Thyroid gland (tissue), 4 donors: ENCODE results near the gene HEPHL1.

Experiments used
- POLR2A ChIP-seq, 2 donors: fragments of 450-650 bp; IDR thresholded peaks; one replicate each; pipeline ENCODE4 v1.6.1; 2017; ENCODE audit warnings: antibody characterized with exemption in 2 of 2, mild to moderate bottlenecking in 2 of 2, moderate library complexity in 1 of 2
- TF ChIP-seq, protein P1 (sequence below), 6 experiments: fragments of 200-600 bp in 3 of 6; fragments of 450-650 bp in 3 of 6; sonication (generic) in 3 of 6; IDR thresholded peaks; one replicate each; pipeline ENCODE4 v1.5.1; 2016 to 2019; ENCODE audit warnings: antibody characterized with exemption in 6 of 6, mild to moderate bottlenecking in 2 of 6, inconsistent platforms in 1 of 6, moderate library complexity in 1 of 6

- TF ChIP-seq, protein P1, sequence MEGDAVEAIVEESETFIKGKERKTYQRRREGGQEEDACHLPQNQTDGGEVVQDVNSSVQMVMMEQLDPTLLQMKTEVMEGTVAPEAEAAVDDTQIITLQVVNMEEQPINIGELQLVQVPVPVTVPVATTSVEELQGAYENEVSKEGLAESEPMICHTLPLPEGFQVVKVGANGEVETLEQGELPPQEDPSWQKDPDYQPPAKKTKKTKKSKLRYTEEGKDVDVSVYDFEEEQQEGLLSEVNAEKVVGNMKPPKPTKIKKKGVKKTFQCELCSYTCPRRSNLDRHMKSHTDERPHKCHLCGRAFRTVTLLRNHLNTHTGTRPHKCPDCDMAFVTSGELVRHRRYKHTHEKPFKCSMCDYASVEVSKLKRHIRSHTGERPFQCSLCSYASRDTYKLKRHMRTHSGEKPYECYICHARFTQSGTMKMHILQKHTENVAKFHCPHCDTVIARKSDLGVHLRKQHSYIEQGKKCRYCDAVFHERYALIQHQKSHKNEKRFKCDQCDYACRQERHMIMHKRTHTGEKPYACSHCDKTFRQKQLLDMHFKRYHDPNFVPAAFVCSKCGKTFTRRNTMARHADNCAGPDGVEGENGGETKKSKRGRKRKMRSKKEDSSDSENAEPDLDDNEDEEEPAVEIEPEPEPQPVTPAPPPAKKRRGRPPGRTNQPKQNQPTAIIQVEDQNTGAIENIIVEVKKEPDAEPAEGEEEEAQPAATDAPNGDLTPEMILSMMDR (IDR thresholded peaks at IDR 0.05): no peak
- no peak for TF ChIP-seq POLR2A (IDR thresholded peaks at IDR 0.05)
Measured at GRCh38 chr11:94151903-94152677, 130.9 kb downstream of the HEPHL1 start.
